NCI-H2029 treated with DMSO at 0.1 percent for 48 hours (cell line): ENCODE results near the gene PAN3.

ENCODE experiments used
- DNase-seq: peaks from one replicate; lab custom pipeline; 2025; lab: John Stamatoyannopoulos, UW

The PAN3 gene

DNA sequence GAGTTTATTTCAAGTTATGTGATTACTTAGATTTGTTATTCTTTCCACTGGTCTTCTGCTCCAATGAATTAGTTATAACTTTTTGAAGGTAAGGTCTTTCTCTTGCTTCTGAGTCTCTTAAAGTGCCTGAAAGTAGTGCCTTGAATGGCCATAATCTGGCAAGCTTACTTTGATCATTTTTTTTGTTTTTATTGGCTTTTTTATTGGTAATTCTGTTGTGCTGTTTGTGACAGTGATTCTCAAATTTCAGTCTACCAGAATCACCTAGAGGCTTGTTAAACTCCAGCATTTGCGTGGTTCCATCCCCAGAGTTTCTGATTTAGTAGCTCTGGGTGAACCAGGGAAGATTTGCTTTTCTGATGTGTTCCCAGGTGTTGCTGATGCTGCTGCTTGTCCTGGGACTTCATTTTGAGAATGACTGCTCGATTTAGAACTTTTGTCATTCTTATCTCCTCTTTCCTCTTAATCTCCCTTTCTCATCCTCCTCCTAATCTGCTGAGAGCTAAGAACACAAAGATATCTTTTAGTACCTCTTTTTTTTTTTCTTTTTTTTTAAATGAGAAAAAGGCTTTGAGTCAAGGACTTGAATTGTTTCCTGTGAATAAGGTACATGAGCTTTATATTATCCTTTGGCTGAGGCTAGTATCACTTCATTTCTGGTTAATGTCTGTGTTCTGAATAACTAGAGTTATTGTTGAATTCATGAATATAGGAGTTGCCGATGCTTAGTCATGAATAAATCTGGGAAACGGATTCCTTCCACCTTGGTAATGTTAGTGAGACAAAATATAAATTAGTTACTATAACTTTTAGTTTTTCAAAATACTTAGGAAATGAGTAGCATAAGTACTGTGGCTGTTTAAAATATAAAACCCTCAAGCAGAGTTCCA lies 91.4 kb downstream of the PAN3 start:
- DNase-seq, result no peak

DNA sequence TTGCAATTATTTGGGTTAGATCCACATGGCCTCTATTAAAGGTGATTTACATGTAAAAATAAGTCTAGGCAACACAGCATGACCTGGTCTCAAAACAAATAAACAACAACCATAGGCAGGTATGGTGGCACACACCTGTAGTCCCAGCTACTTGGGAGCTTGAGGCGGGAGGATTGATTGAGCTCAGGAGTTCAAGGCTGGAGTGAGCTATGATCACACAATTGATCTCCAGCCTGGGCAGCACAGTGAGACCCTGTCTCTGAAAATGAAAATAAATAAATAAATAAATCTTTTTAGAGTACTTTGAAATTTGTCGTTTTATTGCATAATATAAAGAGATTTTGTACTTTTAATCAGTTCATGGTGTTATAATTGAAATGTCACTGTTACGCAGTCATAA lies 93.3 kb downstream of the PAN3 start:
- DNase-seq, result no peak

DNA sequence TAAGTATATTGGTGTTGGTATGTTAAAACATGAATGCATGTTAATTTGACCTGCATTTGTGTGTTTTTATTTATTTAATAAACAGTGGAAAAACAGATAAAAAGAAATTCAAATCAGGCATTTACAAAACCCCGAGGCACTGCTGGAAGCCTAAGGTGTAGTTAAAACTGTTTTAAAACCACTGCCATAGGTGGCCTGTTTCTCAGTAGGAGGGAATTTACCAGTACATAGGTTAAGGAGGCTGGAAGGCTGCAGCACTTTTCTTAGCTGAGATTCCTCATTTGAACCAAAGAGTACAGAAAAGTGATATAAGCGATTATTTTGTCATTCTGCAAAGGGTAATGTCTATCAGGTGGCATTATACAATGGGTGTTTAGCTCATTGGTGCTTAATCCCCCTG lies 99.6 kb downstream of the PAN3 start:
- DNase-seq, result no peak

DNA sequence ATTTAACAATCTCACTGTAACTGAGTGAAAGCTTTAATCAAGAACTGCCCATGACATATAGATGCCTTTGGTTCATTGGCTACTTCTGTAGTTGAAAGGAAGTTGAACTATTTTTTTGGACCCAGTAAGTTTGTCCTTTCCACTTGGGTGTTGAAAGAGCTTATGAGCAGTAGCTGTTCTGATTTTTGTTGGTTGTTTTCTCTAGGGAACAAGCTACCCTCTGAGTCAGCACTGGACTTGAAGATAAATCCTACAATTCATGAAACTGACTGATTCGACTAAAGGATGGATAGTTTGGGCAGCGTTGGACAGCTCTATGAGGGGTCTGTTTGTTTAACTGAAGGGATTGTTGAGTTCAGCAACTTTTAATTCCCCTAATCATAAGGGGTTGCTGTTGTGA lies 101.0 kb downstream of the PAN3 start:
- DNase-seq, result no peak

DNA sequence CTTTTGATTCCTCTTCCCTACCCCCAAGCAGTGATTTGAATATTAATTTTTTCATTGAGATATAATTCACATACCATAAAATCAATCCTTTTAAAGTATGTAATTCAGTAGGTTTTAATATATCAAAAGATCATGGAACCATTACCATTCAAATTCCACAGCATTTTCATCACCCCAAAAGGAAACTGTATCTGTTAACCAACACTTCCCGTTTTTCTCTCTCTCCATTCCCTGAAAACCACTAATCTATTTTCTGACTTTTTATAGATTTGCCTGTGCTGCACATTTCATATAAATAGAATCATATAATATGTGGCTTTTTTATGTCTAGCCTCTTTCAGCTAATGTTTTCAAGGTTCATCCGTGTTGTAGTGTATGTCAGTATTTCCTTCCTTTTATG lies 107.1 kb downstream of the PAN3 start:
- DNase-seq, result no peak

DNA sequence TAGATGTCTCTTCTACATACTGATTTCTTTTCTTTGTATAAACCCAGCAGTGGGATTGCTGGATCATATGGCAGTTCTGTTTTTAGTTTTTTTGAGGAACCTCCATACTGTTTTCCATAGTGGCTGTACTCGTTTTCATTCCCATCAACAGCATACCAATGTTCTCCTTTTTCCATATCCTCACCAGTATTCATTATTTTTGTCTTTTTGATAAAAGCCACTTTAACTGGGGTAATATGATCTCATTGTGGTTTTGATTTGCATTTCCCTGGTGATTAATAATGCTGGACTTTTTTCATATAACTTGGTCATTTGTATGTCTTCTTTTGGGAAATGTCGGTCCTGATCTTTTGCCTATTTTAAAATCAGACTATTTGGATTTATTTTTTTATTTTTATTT lies 108.5 kb downstream of the PAN3 start:
- no peak for DNase-seq

DNA sequence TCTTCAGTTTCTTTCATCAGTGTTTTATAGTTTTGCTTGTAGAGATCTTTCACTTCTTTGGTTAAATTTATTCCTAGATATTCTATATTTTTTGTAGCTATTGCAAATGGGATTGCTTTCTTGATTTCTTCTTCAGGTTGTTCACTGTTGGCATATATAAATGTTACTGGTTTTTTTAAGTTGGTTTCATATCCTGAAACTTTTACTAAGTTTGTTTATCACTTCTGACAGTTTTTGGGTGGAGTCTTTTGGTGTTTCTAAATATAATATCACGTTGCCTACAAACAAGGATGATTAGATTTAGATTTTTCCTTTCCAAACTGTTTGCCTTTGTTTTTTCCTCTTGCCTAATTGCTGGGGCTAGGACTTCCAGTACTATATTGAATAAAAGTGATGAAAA lies 109.7 kb downstream of the PAN3 start:
- no peak for DNase-seq

DNA sequence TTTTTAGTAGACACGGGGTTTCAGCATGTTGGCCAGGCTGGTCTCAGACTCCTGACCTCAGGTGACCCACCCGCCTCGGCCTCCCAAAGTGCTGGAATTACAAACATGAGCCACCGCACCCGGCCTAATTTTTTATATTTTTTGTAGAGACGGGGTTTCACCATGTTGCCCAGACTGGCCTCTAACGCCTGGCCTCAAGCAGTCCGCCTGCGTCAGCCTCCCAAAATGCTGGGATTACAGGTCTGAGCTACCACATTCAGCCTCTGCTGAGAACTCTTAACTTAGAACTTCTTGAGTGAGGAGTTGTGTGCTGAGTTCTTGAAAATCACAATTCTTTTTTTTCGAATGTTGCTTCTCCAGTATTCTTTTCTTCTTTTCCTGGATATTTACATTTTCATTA lies 112.2 kb downstream of the PAN3 start:
- DNase-seq, result no peak

DNA sequence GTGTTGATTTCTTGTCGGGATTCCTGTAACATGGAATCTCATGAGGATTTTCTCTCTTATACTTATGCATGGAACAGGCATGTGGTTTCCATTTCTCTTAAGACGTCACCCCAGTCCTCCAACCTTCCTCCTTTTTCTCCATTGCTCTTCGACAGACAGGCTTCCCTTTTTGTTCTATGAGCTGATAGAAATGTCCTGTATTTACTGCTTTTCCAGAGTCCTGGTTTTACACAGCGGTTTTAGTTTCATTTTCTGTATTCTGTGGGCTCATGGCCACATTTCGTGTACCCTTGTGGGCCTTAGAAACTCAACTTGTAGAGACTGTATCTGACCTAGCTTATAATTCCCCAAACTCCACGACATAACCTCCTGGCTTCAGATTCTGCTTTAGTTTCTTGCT lies 113.1 kb downstream of the PAN3 start:
- DNase-seq, result peak; percentile 4

DNA sequence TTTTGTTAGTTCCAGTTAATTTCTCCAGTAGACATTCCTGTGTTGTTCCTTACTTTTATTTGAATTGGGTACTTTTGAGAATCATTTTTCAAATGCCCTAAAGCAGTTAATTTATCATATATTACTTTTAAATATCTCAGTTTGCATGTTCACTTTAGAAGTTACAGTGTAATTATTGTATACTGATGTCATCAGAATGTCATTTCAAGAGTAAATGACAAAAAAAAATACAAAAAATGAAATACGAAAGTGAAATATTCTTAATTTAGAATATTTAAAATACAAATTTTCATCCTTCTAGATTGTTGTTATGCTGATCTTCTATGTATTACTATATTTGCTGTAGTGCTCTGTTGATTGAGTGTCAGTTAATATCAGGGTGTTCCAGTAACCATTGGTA lies 114.2 kb downstream of the PAN3 start:
- no peak for DNase-seq

DNA sequence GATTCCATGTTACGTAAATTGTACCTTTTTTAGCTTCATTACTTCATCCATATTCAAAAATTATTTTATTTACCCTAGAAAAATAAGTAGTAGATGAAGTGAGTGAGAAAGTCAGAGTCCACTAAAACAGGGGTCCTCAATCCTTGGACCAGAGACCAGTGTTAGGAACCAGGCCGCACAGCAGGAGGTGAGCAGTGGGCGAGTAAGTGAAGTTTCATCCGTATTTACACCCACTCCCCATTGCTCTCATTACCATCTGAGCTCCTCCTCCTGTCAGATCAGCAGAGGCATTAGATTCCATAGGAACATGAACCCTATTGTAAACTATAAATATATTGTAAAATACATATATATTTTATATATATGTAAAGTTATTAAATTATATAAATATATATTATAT lies 119.0 kb downstream of the PAN3 start:
- no peak for DNase-seq

DNA sequence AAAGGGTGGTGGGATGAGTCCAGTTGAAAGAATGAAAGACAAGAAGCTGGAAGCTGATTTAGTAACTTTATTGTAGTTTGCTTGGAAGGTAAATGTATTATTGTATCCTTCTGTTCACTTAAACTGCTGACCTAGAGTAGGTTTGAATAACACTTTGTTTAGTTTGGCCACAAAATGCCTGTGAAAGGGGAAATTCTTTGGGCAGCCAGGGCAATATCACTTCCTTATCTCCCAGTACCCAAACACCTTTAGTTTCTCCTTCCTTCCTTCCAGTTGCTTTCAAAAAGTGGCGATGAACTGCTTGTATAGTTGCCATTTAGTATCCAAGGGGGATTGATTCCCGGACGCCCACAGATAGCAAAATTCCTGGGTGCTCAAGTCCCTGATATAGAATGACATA lies 120.1 kb downstream of the PAN3 start:
- no peak for DNase-seq

DNA sequence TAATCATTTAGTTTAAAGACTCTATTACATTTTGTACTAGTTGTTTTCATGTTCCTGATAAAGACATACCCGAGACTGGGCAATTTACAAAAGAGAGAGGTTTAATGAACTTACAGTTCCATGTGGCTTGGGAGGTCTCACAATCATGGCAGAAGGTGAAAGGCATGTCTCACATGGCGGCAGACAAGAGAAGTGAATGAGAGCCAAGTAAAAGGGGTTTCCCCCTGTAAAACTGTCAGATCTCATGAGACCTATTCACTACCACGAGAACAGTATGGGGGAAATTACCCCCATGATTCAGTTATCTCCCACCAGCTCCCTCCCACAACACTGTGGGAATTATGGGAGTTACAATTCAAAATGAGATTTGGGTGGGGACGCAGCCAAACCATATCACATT lies 129.2 kb downstream of the PAN3 start:
- no peak for DNase-seq

DNA sequence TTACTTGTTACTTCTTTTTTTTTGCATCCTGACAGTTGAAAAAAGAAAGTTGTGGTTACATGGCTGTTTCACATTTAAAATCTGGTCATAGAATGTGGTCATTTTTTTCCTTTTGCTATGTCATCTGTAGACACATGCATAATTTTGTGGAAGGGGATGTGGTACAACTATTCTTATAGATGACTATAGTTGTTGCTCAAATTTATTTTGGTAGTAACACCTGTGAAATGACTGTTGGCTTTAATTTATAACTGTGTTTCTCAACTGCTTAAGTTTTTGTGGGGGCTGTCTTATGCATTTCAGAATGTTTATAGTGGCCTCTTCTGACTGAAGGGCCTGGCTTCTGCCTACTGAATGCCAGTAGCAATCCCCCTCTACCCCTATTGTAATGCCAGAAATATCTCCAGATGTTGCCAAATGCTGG lies 130.5 kb downstream of the PAN3 start:
- no peak for DNase-seq

DNA sequence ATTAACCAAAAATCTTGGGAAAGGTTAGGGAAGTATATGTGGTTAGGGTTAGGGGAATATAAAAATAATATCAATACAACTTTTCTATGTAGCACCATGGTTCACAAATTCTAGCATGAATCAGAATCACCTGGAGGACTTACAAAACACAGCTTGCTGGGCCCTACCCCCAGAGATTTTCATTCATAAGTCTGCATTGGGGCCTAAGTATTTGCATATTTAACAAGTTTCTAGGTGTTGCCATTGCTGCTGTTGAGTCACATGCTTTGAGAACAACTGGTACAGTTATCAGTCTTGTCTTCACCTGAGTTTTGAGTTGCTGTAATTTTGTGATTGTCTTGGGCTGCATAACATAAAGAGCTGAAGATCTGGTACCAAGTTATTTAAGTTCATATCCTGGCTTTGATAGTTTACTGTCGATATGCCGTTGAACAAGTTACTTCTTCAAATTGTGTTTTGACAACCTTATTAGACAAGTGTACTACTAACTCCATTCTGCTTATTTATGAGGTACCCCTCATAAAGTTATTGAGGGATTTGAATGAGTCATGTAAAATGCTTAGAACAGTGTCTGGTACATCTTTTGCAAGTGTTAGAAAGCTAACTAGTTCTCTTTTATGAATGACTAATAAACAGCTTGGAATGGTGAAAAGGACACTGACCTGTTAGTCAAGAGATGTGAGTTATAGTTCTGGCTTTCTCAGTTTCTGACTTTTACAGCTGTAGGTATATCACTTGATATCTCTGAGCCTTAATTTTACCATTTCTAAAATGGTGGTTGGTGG lies 132.9 kb downstream of the PAN3 start:
- DNase-seq, result no peak

DNA sequence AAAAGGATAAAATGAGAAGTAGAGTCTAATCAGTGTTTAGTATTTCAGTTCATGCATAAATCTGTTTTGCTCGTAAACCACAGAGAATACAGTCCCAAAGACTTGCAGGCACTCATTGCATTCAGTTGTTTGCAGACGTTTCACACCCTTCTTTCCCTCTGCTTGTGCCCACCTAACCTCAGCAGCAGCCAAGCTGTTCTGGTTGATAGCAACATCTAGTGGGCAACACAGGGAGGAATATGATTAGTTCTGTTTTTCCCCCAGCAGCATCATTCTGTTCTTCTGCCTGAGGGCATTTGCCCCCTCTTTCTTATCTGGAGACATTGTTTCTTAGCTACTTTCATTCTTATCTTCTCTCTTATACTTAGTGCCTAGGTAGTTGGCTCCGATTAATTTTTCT lies 135.6 kb downstream of the PAN3 start:
- DNase-seq, result no peak

DNA sequence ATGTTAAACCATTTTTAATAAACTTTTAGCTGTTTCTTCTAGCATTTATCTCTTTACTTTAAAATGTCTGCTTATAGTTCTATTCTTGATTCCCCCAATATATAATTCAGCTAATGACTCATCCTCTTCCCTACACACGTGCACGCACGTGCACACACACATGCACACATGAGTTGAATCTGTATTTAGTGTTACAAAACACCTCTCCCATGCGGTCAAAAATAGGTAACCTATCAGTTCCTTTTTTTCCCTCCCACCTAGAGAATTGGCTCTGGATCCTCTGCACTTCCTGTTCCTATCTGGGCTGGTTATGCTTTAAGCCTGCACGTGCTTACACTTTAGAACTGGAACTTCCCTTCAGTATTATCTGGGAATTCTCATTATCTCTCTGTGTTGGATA lies 144.1 kb downstream of the PAN3 start:
- no peak for DNase-seq

DNA sequence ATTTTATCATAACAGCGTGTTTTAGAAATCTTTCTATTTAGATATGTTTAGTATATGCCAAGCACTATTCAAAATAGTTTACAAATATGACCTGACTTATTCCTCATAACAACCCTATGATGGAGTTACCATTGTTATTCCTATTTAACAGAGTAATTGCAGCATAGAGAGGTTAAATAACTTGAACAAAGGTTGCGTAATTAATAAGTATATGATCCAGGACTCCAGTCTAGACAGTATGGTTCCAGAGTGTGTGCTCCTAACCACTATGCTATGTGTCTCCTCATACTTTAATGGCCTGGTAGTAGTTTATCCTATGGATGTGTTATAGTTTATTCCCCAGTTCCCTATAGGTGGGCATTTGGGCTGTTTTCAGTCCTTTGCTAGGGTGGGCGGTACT lies 145.3 kb downstream of the PAN3 start:
- DNase-seq, result no peak

DNA sequence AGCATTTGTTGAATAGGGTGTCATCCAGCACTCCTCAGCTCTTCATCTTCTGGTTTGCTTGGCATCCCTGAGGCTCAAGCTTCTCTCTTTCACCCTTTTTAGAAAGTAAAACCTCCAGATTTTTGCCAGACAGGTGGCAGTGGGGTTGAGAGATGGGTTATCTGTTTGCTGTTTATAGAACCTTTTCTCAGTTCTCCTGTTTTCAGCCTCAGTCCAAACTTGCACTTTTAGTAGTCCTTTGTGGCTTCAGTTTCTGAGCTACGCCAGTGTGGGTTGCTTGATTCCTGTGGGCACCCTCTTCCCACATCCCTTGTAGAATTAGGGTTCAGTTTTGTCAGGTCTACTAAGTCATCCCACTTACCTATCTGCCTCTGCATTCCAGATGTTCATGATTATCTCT lies 147.9 kb downstream of the PAN3 start:
- DNase-seq, result no peak

DNA sequence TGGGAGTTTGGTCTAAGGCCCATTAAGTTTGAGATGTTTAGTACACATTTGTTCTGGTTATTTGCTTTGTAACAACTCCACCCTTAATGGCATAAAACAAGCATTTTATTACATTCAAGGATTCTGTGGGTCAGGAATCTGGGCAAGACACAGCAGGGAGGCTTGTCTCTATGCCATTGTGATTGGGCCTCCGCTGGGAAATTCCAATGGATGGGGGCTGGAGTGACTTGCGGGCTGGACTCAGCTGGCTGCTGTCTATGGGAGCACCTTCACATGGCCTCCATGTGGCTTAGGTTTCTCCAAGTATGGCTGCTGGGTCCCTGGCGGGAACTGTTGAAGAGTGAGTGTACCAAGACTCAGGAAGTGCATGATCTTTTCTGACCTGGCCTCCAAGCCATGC lies 159.0 kb downstream of the PAN3 start:
- DNase-seq, result no peak

DNA sequence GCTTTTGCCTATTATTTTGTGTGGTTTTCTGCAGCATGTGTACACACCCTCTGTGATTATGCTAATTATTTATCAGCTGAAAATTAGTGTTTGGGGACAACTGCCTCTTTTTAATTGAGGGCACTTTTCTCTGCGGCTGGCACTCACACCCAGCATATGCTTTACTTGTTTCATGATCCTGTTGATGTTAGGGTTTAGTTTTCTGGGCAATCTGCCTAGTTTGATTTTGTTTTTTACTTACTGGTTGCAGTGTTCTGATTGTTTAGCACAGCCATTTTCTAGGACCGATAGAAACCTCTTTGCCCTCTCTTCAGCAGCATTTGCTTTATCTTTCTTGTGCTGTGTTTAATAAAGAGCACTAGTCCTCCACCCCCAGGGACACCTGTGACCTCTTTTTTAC lies 161.6 kb downstream of the PAN3 start:
- DNase-seq, result no peak

DNA sequence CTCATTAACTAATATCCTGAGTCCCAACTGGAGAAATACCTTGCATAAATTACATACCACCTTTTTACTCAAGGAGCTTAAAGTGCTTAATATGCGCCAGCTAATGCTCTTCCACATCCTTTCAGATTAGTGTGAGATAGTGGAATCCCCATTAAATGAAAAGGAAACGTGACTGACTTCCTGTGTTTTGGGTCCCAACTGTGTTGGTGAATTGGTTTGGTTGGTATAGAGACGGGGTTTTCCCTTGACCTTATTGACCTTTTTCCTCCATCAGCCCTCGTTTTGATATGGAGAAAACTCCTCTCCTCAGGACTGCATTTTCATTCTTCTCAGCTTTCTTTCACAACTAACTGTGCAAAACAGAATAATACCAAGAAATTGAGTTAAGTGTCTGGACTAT lies 163.5 kb downstream of the PAN3 start:
- DNase-seq, result no peak

DNA sequence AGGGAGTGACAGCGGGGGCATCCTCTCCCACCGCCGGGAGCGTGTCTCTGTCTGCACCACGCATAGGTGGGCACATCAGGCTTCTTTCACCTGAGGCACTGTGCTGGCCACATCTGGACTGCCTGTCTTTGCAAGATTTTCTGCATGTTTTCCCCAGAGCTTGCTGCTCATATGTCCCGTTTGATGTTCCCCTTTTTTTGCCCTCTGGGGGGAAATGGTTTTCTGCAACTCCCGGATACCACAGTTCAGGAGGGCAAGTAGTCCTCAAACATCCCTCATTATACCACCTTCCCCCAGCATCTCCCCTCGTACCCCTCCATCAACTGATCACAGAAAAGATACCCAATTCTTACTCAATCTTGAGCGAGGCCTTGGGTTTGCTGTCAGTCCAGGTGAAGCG lies 168.0 kb downstream of the PAN3 start:
- DNase-seq, result no peak

DNA sequence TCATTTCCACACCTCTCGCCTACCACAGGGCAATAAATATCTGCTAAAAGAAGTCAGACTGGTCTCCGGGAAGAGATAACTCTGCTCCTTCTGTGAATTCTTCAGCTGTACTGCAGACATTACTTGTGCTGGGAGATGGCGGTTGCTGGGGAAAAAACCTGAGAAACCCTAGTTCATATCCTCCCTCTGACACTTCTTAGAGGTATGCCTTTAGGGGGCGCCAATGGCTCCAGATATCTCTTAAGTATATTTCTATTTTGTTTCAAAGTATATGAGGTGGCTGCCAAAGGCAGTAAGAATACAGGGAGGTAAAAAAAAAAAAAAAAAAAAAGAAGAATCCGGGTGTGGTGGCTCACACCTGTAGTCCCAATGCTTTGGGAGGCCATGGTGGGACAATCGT lies 175.2 kb downstream of the PAN3 start:
- no peak for DNase-seq
